ENCODE measurements around the gene PPARA. TPM values are rescaled to one million over a fixed set of nuclear protein-coding genes. Genes with fewer than 3 reads are reported as not detected.
"Not testable (repeated sequence)": the region's sequence is repeated elsewhere in the genome, so short reads cannot be mapped to it uniquely, and the experiment has no call there.

PPARA gene
- total RNA-seq, 1 experiment from 2014 or later, result 10.7 TPM

DNA sequence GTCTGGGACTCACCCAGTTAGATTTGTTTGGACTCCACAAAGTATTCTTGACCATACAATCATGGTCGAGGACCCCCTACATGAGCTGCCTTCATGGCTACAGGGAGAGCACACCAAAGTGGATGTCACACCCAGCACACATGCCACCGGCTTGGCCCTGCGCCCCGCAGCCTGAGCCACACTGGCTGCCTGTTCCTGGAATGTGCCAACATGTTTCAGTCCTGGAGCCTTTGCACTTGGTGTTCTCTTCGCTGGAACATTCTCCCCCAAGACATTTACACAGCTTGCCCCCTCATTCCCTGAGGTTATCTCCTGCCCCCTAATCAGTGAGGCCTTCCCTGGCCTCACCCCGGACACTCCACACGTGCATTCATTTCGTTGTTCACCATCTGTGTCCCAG lies 46.0 kb downstream of the PPARA start:
- no peaks in the 10 kb centered on the region; the same call in 1 of the 2 replicates for H3K4me1 ChIP-seq (ENCODE audit: control insufficient read depth, insufficient read depth, low read length)
- ChIA-PET POLR2A (no interaction called here), CTCF (no interaction called here)
- H3K4me3 ChIP-seq (ENCODE audit: low read depth in 2 of 2, low read length in 2 of 2), result no peak overlapping the region
- H3K9me3 ChIP-seq (ENCODE audit: control insufficient read depth, insufficient read depth, low read depth, low read length), result no peaks in the 10 kb centered on the region
- in situ Hi-C loops (cut with HindIII; ENCODE audit: low pct_unique_long_range_greater_than_20kb, low sequenced_read_pairs), result no loop called here
- ATAC-seq (no peak), DNase-seq (ENCODE audit: low read depth, low spot score) (no peak)
- no peaks in the 10 kb centered on the region for H3K27me3 ChIP-seq (ENCODE audit: control insufficient read depth, insufficient read depth, low read length)
- intact Hi-C loops (cut with micrococcal nuclease; ENCODE audit: unreplicated experiment), result no loop called here
- no TSS peak for BruUV-seq (replicated peaks)
- no peaks in the 10 kb centered on the region for H3K36me3 ChIP-seq (ENCODE audit: control insufficient read depth, insufficient read depth, low read length)
- H3K27ac ChIP-seq (ENCODE audit: low read length), result no peak overlapping the region
- TF ChIP-seq POLR2AphosphoS5 (IDR thresholded peaks at IDR 0.05; ENCODE audit: low read depth, low read length), result no peak
- no peak for TF ChIP-seq TCF7L2 (IDR thresholded peaks at IDR 0.05; ENCODE audit: low read depth, low read length)
- no peak for TF ChIP-seq SIN3A (IDR thresholded peaks at IDR 0.05; ENCODE audit: borderline replicate concordance, insufficient read depth, low read depth, low read length)
- TF ChIP-seq CTCF (IDR thresholded peaks at IDR 0.05), result no peak
- TF ChIP-seq REST (IDR thresholded peaks at IDR 0.05; ENCODE audit: insufficient read depth in 1 of 2, low read depth in 2 of 2, low read length in 1 of 2), result no peak

DNA sequence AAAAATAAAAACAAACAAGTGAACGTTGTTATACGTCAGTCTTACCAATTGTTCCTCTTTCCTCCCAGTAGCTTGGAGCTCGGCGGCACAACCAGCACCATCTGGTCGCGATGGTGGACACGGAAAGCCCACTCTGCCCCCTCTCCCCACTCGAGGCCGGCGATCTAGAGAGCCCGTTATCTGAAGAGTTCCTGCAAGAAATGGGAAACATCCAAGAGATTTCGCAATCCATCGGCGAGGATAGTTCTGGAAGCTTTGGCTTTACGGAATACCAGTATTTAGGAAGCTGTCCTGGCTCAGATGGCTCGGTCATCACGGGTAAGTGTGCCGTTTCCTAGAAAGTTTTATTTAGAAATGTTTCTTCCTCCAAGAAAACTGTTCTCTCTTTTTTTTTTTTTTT lies 47.9 kb downstream of the PPARA start:
- DNase-seq (ENCODE audit: low read depth, low spot score), result no peak
- no TSS peak for BruUV-seq (replicated peaks)
- CTCF ChIA-PET, result no interaction called here
- H3K27me3 ChIP-seq (ENCODE audit: control insufficient read depth, insufficient read depth, low read length), result no peaks in the 10 kb centered on the region
- intact Hi-C loops (cut with micrococcal nuclease; ENCODE audit: unreplicated experiment), result no loop called here
- in situ Hi-C loops (cut with HindIII; ENCODE audit: low pct_unique_long_range_greater_than_20kb, low sequenced_read_pairs), result no loop called here
- POLR2A ChIA-PET, result no interaction called here
- no peak overlapping the region for H3K27ac ChIP-seq (ENCODE audit: low read length)
- TF ChIP-seq CTCF (IDR thresholded peaks at IDR 0.05), result no peak
- TF ChIP-seq SIN3A (IDR thresholded peaks at IDR 0.05; ENCODE audit: borderline replicate concordance, insufficient read depth, low read depth, low read length), result no peak
- no peak for TF ChIP-seq TCF7L2 (IDR thresholded peaks at IDR 0.05; ENCODE audit: low read depth, low read length)
- TF ChIP-seq REST (IDR thresholded peaks at IDR 0.05; ENCODE audit: insufficient read depth in 1 of 2, low read depth in 2 of 2, low read length in 1 of 2), result no peak
- TF ChIP-seq POLR2AphosphoS5 (IDR thresholded peaks at IDR 0.05; ENCODE audit: low read depth, low read length), result no peak
- no peaks in the 10 kb centered on the region for H3K36me3 ChIP-seq (ENCODE audit: control insufficient read depth, insufficient read depth, low read length)
- H3K4me1 ChIP-seq (ENCODE audit: control insufficient read depth, insufficient read depth, low read length), result peaks cover 5% of the 10 kb centered on the region; the same call in 1 of the 2 replicates
- no peak overlapping the region for H3K4me3 ChIP-seq (ENCODE audit: low read depth in 2 of 2, low read length in 2 of 2)
- H3K9me3 ChIP-seq (ENCODE audit: control insufficient read depth, insufficient read depth, low read depth, low read length), result no peaks in the 10 kb centered on the region
- no peak for ATAC-seq

GRCh38 chr22:46198806-46199205 lies 48.5 kb downstream of the PPARA start:
- H3K27ac ChIP-seq (ENCODE audit: low read length); BruUV-seq (replicated peaks); POLR2A ChIA-PET; intact Hi-C loops (cut with micrococcal nuclease; ENCODE audit: unreplicated experiment); H3K36me3 ChIP-seq (ENCODE audit: control insufficient read depth, insufficient read depth, low read length); DNase-seq (ENCODE audit: low read depth, low spot score); H3K9me3 ChIP-seq (ENCODE audit: control insufficient read depth, insufficient read depth, low read depth, low read length); H3K4me1 ChIP-seq (ENCODE audit: control insufficient read depth, insufficient read depth, low read length); H3K27me3 ChIP-seq (ENCODE audit: control insufficient read depth, insufficient read depth, low read length); ATAC-seq; CTCF ChIA-PET; in situ Hi-C loops (cut with HindIII; ENCODE audit: low pct_unique_long_range_greater_than_20kb, low sequenced_read_pairs); H3K4me3 ChIP-seq (ENCODE audit: low read depth in 2 of 2, low read length in 2 of 2): not testable (repeated sequence)

Data from Panc1 (cell line).